Right hindlimb (tissue), 1 donor: Measurements from ENCODE around the gene PCGF6.

Experiments used
- DNase-seq: peaks from one replicate; pipeline ENCODE4 v3.0.0-alpha.2; 2018

The PCGF6 gene

DNA sequence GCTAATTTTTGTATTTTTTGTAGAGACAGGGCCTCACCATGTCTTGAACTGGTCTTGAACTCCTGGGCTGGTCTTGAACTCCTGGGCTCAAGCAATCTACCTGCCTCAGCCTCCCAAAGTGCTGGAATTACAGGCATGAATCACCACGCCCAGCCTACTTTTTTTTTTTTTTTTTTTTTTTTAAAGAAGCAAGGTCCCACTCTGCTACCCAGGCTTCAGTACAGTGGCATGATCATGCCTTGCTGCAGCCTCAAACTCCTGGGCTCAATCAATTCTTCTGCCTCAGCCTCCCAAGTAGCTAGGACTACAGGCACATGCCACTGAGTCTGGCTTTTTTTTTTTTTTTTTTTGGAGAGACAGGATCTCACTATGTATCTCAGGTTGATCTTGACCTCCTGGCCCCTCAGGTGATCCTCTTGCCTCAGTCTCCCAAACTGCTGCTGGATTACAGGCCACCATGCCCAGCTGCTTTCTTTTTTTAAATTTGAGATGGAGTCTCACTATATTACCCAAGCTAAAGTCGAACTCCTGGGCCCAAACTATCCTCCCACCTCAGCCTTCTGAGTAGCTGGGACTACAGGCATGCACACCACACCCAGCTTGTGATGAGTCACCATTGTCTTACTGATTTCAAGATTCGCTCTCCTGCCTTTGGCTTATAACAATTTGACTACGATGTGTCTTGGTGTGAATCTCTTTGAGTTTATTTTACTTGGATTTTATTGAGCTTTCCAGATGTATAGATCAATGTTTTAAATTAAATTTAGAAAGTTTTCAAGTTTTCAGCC, 96.2 kb downstream of the PCGF6 start:
- DNase-seq, result no peak

DNA sequence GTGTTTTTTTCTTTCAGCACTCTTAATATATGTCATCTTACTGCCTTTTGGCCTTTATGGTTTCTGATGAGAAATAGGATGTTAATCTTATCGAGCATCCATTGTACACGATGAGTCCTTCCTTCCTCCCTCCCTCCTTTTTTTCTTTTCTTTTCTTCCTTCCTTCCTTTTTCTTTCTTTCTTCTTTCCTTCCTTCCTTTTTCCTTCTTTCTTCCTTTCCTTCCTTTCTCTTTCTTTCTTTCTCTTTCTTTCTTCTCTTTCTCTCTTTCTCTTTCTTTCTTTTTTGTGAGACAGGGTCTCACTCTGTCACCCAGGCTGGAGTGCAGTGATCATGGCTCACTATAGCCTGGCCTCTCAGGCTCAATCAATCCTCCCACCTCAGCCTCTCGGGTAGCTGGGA, 96.8 kb downstream of the PCGF6 start:
- no peak for DNase-seq
